ENCODE results near the gene OR4E2. TPM values are rescaled to one million over a fixed set of nuclear protein-coding genes. Genes with fewer than 3 reads are reported as not detected.

OR4E2 gene
- total RNA-seq, 6 donors from 2014 or later, result not detected

DNA sequence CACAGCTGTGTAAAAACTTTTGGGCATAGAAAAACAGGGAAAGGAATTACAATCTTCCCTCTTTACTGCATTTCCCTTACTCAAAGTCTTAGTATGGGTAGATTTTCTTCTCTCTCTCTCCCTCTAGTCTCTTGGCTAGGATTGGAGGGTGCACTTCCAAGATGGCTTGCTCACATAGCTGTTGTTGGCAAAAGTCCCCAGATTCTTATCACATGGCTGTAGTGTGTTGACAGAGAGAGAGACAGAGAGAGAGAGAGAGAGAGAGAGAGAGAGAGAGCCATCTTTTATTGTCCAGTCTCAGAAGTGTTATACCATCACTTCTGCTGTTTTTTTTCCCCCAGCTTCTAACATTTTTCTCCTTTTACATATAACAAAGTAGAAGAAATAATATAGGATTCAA lies 6.3 kb upstream of the OR4E2 start:
- Histone ChIP-seq H3K4me1 (no peaks in the 10 kb centered on the region), H3K27ac (no peak overlapping the region), H3K4me3 (no peak overlapping the region), H3K9me3 (no peaks in the 10 kb centered on the region), H3K27me3 (no peaks in the 10 kb centered on the region), H3K36me3 (no peaks in the 10 kb centered on the region)
- DNase-seq (no peak), ATAC-seq (ENCODE audit: low FRiP score in 2 of 2) (no peak)
- TF ChIP-seq POLR2A (IDR thresholded peaks at IDR 0.05) (no peak), EP300 (IDR thresholded peaks at IDR 0.05) (no peak), POLR2AphosphoS5 (IDR thresholded peaks at IDR 0.05) (no peak)
- TF ChIP-seq, protein P1, sequence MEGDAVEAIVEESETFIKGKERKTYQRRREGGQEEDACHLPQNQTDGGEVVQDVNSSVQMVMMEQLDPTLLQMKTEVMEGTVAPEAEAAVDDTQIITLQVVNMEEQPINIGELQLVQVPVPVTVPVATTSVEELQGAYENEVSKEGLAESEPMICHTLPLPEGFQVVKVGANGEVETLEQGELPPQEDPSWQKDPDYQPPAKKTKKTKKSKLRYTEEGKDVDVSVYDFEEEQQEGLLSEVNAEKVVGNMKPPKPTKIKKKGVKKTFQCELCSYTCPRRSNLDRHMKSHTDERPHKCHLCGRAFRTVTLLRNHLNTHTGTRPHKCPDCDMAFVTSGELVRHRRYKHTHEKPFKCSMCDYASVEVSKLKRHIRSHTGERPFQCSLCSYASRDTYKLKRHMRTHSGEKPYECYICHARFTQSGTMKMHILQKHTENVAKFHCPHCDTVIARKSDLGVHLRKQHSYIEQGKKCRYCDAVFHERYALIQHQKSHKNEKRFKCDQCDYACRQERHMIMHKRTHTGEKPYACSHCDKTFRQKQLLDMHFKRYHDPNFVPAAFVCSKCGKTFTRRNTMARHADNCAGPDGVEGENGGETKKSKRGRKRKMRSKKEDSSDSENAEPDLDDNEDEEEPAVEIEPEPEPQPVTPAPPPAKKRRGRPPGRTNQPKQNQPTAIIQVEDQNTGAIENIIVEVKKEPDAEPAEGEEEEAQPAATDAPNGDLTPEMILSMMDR (IDR thresholded peaks at IDR 0.05), result no peak

- no peaks in the 10 kb centered on the region for H3K27me3 ChIP-seq
- no peak for ATAC-seq (ENCODE audit: low FRiP score in 2 of 2)
- DNase-seq, result no peak
- TF ChIP-seq POLR2A (IDR thresholded peaks at IDR 0.05) (no peak), EP300 (IDR thresholded peaks at IDR 0.05) (no peak), POLR2AphosphoS5 (IDR thresholded peaks at IDR 0.05) (no peak)
- TF ChIP-seq, protein P1 (IDR thresholded peaks at IDR 0.05), result no peak
- H3K9me3 ChIP-seq, result no peaks in the 10 kb centered on the region
- H3K36me3 ChIP-seq, result no peaks in the 10 kb centered on the region
- H3K27ac ChIP-seq, result no peak overlapping the region
- no peaks in the 10 kb centered on the region for H3K4me1 ChIP-seq
- 29 to 50% methylated on average over 1 of the region's 1 CpG for WGBS, 2 donors
- H3K4me3 ChIP-seq, result no peak overlapping the region
Measured at GRCh38 chr14:21652209-21652808, 1.3 kb upstream of the OR4E2 start.

GRCh38 chr14:21654215-21654614 lies 580 bp downstream of the OR4E2 start:
- no peaks in the 10 kb centered on the region for H3K4me1 ChIP-seq
- WGBS, 2 donors, result 91 to 96% methylated on average over 5 of the region's 5 CpGs
- H3K36me3 ChIP-seq, result no peaks in the 10 kb centered on the region
- DNase-seq, result no peak
- no peak for TF ChIP-seq POLR2AphosphoS5 (IDR thresholded peaks at IDR 0.05)
- no peak for TF ChIP-seq POLR2A (IDR thresholded peaks at IDR 0.05)
- H3K27ac ChIP-seq, result no peak overlapping the region
- H3K4me3 ChIP-seq, result no peak overlapping the region
- H3K27me3 ChIP-seq, result no peaks in the 10 kb centered on the region
- ATAC-seq (ENCODE audit: low FRiP score in 2 of 2), result no peak
- no peaks in the 10 kb centered on the region for H3K9me3 ChIP-seq

- H3K4me1 ChIP-seq, result no peaks in the 10 kb centered on the region
- H3K36me3 ChIP-seq, result no peaks in the 10 kb centered on the region
- DNase-seq (no peak), ATAC-seq (ENCODE audit: low FRiP score in 2 of 2) (no peak)
- no peak overlapping the region for H3K27ac ChIP-seq
- H3K9me3 ChIP-seq, result no peaks in the 10 kb centered on the region
- H3K4me3 ChIP-seq, result no peak overlapping the region
- WGBS, 2 donors, result 90 to 100% methylated on average over 1 of the region's 1 CpG
- no peak for TF ChIP-seq POLR2AphosphoS5 (IDR thresholded peaks at IDR 0.05)
- TF ChIP-seq, protein P1 (IDR thresholded peaks at IDR 0.05), result no peak
- TF ChIP-seq POLR2A (IDR thresholded peaks at IDR 0.05), result no peak
- no peak for TF ChIP-seq EP300 (IDR thresholded peaks at IDR 0.05)
- no peaks in the 10 kb centered on the region for H3K27me3 ChIP-seq
Measured at GRCh38 chr14:21656980-21657379, 3.3 kb downstream of the OR4E2 start.

DNA sequence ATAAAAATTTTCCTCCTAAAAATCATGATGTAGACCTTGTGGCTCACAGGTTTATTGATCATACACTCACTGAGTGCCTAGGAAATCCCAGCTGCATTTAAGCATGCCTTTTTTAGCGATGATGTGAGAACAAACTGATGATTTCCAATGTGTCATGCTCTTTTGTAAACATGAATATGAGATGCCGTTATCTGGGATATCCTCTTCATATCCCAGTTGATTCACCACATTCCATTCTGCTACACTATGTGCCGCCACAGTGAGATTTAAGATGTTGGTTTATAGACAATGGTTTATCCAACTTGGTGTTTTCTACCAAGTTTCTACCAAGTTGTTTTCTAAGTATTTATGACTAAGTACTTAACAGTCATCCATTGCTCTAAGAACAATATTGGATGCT lies 14.7 kb downstream of the OR4E2 start:
- DNase-seq (no peak), ATAC-seq (ENCODE audit: low FRiP score in 2 of 2) (no peak)
- H3K9me3 ChIP-seq, result no peaks in the 10 kb centered on the region
- WGBS, 2 donors, result 69 to 71% methylated on average over 3 of the region's 3 CpGs
- H3K27ac ChIP-seq, result no peak overlapping the region
- H3K27me3 ChIP-seq, result no peaks in the 10 kb centered on the region
- no peaks in the 10 kb centered on the region for H3K4me1 ChIP-seq
- no peak overlapping the region for H3K4me3 ChIP-seq
- no peak for TF ChIP-seq EP300 (IDR thresholded peaks at IDR 0.05)
- TF ChIP-seq, protein P1 (IDR thresholded peaks at IDR 0.05), result no peak
- TF ChIP-seq POLR2AphosphoS5 (IDR thresholded peaks at IDR 0.05), result no peak
- TF ChIP-seq POLR2A (IDR thresholded peaks at IDR 0.05), result no peak
- no peaks in the 10 kb centered on the region for H3K36me3 ChIP-seq
